HG02973 (cell line): ENCODE data around the gene EIF3L.

Experiments used
- ATAC-seq: cut with Tn5 transposase; IDR thresholded peaks from one replicate; pipeline ENCODE4 v1.9.1; 2021; ENCODE audit warnings: moderate library complexity; ENCODE audit not compliant: unreplicated experiment

Gene EIF3L

GRCh38 chr22:37850801-37851200 lies 1.6 kb downstream of the EIF3L start:
- no peak for ATAC-seq

GRCh38 chr22:37852418-37852817 lies 3.2 kb downstream of the EIF3L start:
- ATAC-seq: no peak

- no peak for ATAC-seq
These were observed 5.7 kb downstream of the EIF3L start for GRCh38 chr22:37854946-37855345.

GRCh38 chr22:37855462-37855861 lies 6.2 kb downstream of the EIF3L start:
- ATAC-seq: no peak

- no peak for ATAC-seq
These were observed 11.7 kb downstream of the EIF3L start for GRCh38 chr22:37860796-37861421.

- ATAC-seq: no peak
These were observed 13.5 kb downstream of the EIF3L start for GRCh38 chr22:37862570-37863325.

- ATAC-seq: no peak
These were observed 16.3 kb downstream of the EIF3L start for GRCh38 chr22:37865510-37865909.

- no peak for ATAC-seq
These were observed 21.1 kb downstream of the EIF3L start for GRCh38 chr22:37870273-37870672.

GRCh38 chr22:37880668-37881440 lies 31.6 kb downstream of the EIF3L start:
- ATAC-seq: no peak

GRCh38 chr22:37884420-37884819 lies 35.2 kb downstream of the EIF3L start:
- no peak for ATAC-seq

GRCh38 chr22:37887584-37888378 lies 38.6 kb downstream of the EIF3L start:
- ATAC-seq: no peak

GRCh38 chr22:37891926-37892325 lies 42.7 kb downstream of the EIF3L start:
- no peak for ATAC-seq

GRCh38 chr22:37892566-37893335 lies 43.5 kb downstream of the EIF3L start:
- no peak for ATAC-seq

GRCh38 chr22:37893583-37893983 lies 44.4 kb downstream of the EIF3L start:
- no peak for ATAC-seq

- ATAC-seq: no peak
These were observed 45.9 kb downstream of the EIF3L start for GRCh38 chr22:37894939-37895670.

GRCh38 chr22:37896181-37896592 lies 47.0 kb downstream of the EIF3L start:
- peak; percentile 66 for ATAC-seq

GRCh38 chr22:37896939-37897338 lies 47.7 kb downstream of the EIF3L start:
- ATAC-seq: no peak

- no peak for ATAC-seq
These were observed 48.6 kb downstream of the EIF3L start for GRCh38 chr22:37897807-37898206.

- ATAC-seq: no peak
These were observed 49.4 kb downstream of the EIF3L start for GRCh38 chr22:37898441-37899181.
